ENCODE measurements around the gene WNT9A. TPM values are rescaled to one million over a fixed set of nuclear protein-coding genes. Genes with fewer than 3 reads are reported as not detected.

The WNT9A gene
- total and polyA plus RNA-seq, 4 donors: 0.03 to 0.08 TPM; not detected in 2

DNA sequence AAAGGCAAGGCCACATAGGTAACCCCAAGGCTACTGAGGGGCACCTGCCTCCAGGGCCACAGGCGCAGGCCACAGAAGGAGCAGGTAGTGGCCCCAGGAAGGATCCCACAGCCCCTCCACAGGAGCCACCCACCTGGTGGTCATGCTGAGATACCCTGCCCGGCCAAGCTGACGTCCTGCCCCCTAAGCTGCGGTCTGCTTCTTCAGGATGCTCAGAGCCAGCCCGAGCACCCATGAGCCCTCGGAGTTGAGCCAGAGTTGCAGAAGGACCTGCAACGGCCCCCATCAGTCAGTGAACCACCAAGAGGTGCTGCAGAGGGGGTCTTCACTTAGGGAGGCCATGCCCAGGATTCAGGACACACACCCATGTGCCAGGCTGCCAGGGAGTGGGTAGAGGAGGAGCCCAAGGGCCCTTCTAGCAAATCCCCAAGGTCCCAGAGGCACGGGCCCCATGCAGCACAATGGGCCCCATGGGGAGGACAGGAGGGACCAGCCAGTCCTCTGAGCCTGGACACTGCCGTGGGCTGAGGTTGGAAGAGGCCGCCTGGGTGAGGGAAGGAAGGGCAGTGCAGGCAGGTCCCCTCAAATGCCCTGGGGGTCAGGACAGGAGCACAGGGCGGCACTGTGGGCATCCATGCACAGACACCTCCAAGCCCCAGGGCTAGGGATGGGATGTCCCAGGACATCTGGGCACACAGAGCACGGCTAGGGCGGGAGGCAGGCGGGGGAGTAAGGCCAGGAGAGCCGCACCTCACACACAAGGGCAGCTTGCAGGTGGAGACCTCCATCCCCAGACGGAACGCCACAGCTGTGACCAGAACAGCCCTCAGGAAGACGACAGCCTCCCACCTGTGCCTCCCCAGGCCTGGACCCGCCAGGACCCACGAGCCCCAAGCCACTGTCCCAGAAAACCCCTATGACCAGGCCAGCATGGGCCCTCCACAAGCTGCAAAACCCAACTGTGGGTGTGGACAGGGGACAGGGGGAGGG is 20.5 kb downstream of the WNT9A start:
- no peaks in the 10 kb centered on the region for H3K27me3 ChIP-seq (ENCODE audit: control insufficient read depth in 4 of 4, insufficient read depth in 4 of 4, low read length in 3 of 4)
- no peak overlapping the region for H3K27ac ChIP-seq (ENCODE audit: low read depth in 1 of 2, low read length in 2 of 2)
- TF ChIP-seq HNF4A (conservative IDR thresholded peaks at IDR 0.05): no peak
- no peak for TF ChIP-seq TAF1 (conservative IDR thresholded peaks at IDR 0.05)
- no peak for TF ChIP-seq NR2F2 (IDR thresholded peaks at IDR 0.05)
- no peak for TF ChIP-seq RAD21 (IDR thresholded peaks at IDR 0.05)
- no peak for TF ChIP-seq MAX (IDR thresholded peaks at IDR 0.05)
- no peak for TF ChIP-seq HNF4G (IDR thresholded peaks at IDR 0.05)
- no peak for TF ChIP-seq ZBTB33 (IDR thresholded peaks at IDR 0.05)
- no peak for TF ChIP-seq YY1 (IDR thresholded peaks at IDR 0.05)
- TF ChIP-seq ATF3 (IDR thresholded peaks at IDR 0.05): no peak
- TF ChIP-seq EGR1 (IDR thresholded peaks at IDR 0.05; ENCODE audit: low read depth in 2 of 2): no peak
- no peak for TF ChIP-seq FOXA2 (IDR thresholded peaks at IDR 0.05)
- no peaks in the 10 kb centered on the region for H3K9me3 ChIP-seq (ENCODE audit: control insufficient read depth in 4 of 4, low read length in 3 of 4)
- no peak overlapping the region for H3K4me3 ChIP-seq (ENCODE audit: low read depth in 1 of 3, low read length in 3 of 3)
- H3K4me1 ChIP-seq (ENCODE audit: control insufficient read depth in 4 of 4, insufficient read depth in 4 of 4, low read length in 3 of 4): no peaks in the 10 kb centered on the region
- 85% methylated on average over 20 of the region's 20 CpGs for WGBS
- no peak overlapping the region for H3K9ac ChIP-seq (ENCODE audit: low read depth in 1 of 2, low read length in 2 of 2)
- no peak for DNase-seq (ENCODE audit: low spot score)
- no peaks in the 10 kb centered on the region for H3K36me3 ChIP-seq (ENCODE audit: control insufficient read depth in 4 of 4, insufficient read depth in 3 of 4, low read depth in 1 of 4, low read length in 3 of 4)

- H3K27me3 ChIP-seq (ENCODE audit: control insufficient read depth in 4 of 4, insufficient read depth in 4 of 4, low read length in 3 of 4): no peaks in the 10 kb centered on the region
- no peaks in the 10 kb centered on the region for H3K9me3 ChIP-seq (ENCODE audit: control insufficient read depth in 4 of 4, low read length in 3 of 4)
- no peak overlapping the region for H3K9ac ChIP-seq (ENCODE audit: low read depth in 1 of 2, low read length in 2 of 2)
- DNase-seq (ENCODE audit: low spot score): no peak
- no peaks in the 10 kb centered on the region for H3K4me1 ChIP-seq (ENCODE audit: control insufficient read depth in 4 of 4, insufficient read depth in 4 of 4, low read length in 3 of 4)
- H3K36me3 ChIP-seq (ENCODE audit: control insufficient read depth in 4 of 4, insufficient read depth in 3 of 4, low read depth in 1 of 4, low read length in 3 of 4): no peaks in the 10 kb centered on the region
- no peak for TF ChIP-seq MAX (IDR thresholded peaks at IDR 0.05)
- H3K4me3 ChIP-seq (ENCODE audit: low read depth in 1 of 3, low read length in 3 of 3): no peak overlapping the region
- 81% methylated on average over 11 of the region's 11 CpGs for WGBS
- H3K27ac ChIP-seq (ENCODE audit: low read depth in 1 of 2, low read length in 2 of 2): no peak overlapping the region
Measured at GRCh38 chr1:227926216-227926791, 21.4 kb downstream of the WNT9A start.

GRCh38 chr1:227925582-227926198 is 22.0 kb downstream of the WNT9A start:
- no peaks in the 10 kb centered on the region for H3K9me3 ChIP-seq (ENCODE audit: control insufficient read depth in 4 of 4, low read length in 3 of 4)
- H3K9ac ChIP-seq (ENCODE audit: low read depth in 1 of 2, low read length in 2 of 2): no peak overlapping the region
- H3K27me3 ChIP-seq (ENCODE audit: control insufficient read depth in 4 of 4, insufficient read depth in 4 of 4, low read length in 3 of 4): no peaks in the 10 kb centered on the region
- no peak for DNase-seq (ENCODE audit: low spot score)
- no peaks in the 10 kb centered on the region for H3K4me1 ChIP-seq (ENCODE audit: control insufficient read depth in 4 of 4, insufficient read depth in 4 of 4, low read length in 3 of 4)
- no peak overlapping the region for H3K27ac ChIP-seq (ENCODE audit: low read depth in 1 of 2, low read length in 2 of 2)
- 88% methylated on average over 14 of the region's 14 CpGs for WGBS
- H3K36me3 ChIP-seq (ENCODE audit: control insufficient read depth in 4 of 4, insufficient read depth in 3 of 4, low read depth in 1 of 4, low read length in 3 of 4): no peaks in the 10 kb centered on the region
- H3K4me3 ChIP-seq (ENCODE audit: low read depth in 1 of 3, low read length in 3 of 3): no peak overlapping the region
- TF ChIP-seq EGR1 (IDR thresholded peaks at IDR 0.05; ENCODE audit: low read depth in 2 of 2) (no peak), REST (IDR thresholded peaks at IDR 0.05) (no peak), ATF3 (IDR thresholded peaks at IDR 0.05) (no peak), TAF1 (conservative IDR thresholded peaks at IDR 0.05) (no peak), GABPA (IDR thresholded peaks at IDR 0.05 in 1 of 2, conservative IDR thresholded peaks at IDR 0.05 in 1 of 2) (no peak), SP1 (IDR thresholded peaks at IDR 0.05) (no peak), YY1 (IDR thresholded peaks at IDR 0.05) (no peak)
- TF ChIP-seq, protein P1, sequence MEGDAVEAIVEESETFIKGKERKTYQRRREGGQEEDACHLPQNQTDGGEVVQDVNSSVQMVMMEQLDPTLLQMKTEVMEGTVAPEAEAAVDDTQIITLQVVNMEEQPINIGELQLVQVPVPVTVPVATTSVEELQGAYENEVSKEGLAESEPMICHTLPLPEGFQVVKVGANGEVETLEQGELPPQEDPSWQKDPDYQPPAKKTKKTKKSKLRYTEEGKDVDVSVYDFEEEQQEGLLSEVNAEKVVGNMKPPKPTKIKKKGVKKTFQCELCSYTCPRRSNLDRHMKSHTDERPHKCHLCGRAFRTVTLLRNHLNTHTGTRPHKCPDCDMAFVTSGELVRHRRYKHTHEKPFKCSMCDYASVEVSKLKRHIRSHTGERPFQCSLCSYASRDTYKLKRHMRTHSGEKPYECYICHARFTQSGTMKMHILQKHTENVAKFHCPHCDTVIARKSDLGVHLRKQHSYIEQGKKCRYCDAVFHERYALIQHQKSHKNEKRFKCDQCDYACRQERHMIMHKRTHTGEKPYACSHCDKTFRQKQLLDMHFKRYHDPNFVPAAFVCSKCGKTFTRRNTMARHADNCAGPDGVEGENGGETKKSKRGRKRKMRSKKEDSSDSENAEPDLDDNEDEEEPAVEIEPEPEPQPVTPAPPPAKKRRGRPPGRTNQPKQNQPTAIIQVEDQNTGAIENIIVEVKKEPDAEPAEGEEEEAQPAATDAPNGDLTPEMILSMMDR (IDR thresholded peaks at IDR 0.05; ENCODE audit: low read depth, low read length, missing input control): no peak
